ENCODE data around the gene HIGD1B. TPM values are rescaled to one million over a fixed set of nuclear protein-coding genes. Genes with fewer than 3 reads are reported as not detected.

HIGD1B gene
- 0.82 to 0.97 TPM in 2 of 3 replicates, not detected in the other for total RNA-seq
- long read RNA-seq = 0 reads

DNA sequence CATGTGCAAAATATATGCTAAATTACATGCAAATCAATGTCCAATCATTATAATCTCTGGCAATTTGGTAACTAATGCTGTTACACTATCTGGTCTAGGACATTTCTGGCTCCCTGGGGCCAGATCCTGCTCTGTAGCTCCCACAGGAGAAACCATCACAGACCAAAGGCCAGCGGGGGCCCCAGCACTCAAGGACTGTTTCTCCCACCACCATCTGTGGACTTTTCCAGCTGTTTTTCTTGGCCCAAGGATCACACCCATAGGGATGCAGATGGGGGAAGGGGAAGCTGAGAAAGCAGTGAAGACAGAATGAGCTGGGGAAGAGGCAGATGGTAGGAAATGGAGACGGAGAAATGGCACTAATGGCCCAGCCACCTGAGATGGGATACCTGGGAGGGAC, at the start of gene HIGD1B:
TSS of gene HIGD1B (plus strand) at position 298 of the 400 bp plus-strand sequence. CDS start 270 bp downstream, outside the sequence.
- Mint-ChIP-seq H3K27ac (ENCODE audit: unreplicated experiment) (no peak within 1 kb of the TSS), H3K4me3 (ENCODE audit: unreplicated experiment) (no peak within 1 kb of the TSS), H3K4me1 (ENCODE audit: low read depth) (peaks cover 32% of the 10 kb centered on the region), H3K36me3 (ENCODE audit: low read depth) (peaks cover 22% of the 10 kb centered on the region), H3K27me3 (ENCODE audit: low read depth) (no peaks in the 10 kb centered on the region), H3K9me3 (ENCODE audit: low read depth) (no peaks in the 10 kb centered on the region)
- no peak for DNase-seq (ENCODE audit: low spot score)
- no peak for TF ChIP-seq CTCF (IDR thresholded peaks at IDR 0.05)

DNA sequence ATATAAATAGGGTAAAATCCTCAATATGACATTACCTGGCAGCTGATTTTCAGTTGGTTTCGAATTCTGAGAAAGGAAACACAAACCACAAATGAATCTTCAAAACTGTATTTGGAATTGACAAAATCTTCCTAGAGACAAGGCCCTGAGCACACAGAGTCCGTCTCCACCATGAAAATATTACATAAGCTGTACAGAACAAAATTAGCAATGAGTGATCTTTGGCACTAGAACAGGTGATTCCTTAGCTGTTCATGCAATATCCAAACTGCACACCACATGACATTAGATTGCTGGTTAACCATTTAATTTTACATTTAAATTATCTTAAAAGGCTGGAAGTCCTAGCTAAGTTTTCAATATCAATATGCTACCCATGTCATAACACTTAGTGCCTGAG, 49.3 kb upstream of the HIGD1B start:
- Mint-ChIP-seq H3K4me1 (ENCODE audit: low read depth) (peaks cover 67% of the 10 kb centered on the region), H3K27ac (ENCODE audit: unreplicated experiment) (no peak overlapping the region), H3K9me3 (ENCODE audit: low read depth) (no peaks in the 10 kb centered on the region), H3K4me3 (ENCODE audit: unreplicated experiment) (no peak overlapping the region), H3K27me3 (ENCODE audit: low read depth) (no peaks in the 10 kb centered on the region), H3K36me3 (ENCODE audit: low read depth) (peaks cover 1% of the 10 kb centered on the region)
- DNase-seq (ENCODE audit: low spot score) = no peak
- TF ChIP-seq CTCF (IDR thresholded peaks at IDR 0.05) = no peak

DNA sequence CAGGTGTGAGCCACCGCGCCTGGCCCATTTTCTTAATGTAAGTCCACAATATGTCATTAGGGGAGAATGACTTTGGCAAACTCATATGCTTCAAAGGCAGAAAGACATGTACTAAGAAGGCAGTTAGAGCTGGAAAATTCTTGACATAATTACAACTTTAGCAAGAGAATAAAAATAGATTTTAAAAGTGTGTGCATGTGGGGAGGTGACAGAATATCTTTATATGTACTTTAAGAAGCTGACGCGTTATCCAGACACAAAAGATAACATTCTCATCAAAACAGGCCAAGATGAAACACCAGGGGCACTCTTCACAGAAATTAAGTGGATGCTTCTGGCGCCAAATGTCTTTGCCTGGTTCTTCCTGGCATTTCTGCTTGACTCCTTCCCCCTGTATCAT, 45.8 kb upstream of the HIGD1B start:
- Mint-ChIP-seq H3K27me3 (ENCODE audit: low read depth) (no peaks in the 10 kb centered on the region), H3K27ac (ENCODE audit: unreplicated experiment) (peak overlapping the region; percentile 97), H3K9me3 (ENCODE audit: low read depth) (no peaks in the 10 kb centered on the region), H3K4me1 (ENCODE audit: low read depth) (peaks cover 57% of the 10 kb centered on the region), H3K36me3 (ENCODE audit: low read depth) (peaks cover 16% of the 10 kb centered on the region), H3K4me3 (ENCODE audit: unreplicated experiment) (no peak overlapping the region)
- TF ChIP-seq CTCF (IDR thresholded peaks at IDR 0.05) = peak; percentile 55
- DNase-seq (ENCODE audit: low spot score) = no peak

DNA sequence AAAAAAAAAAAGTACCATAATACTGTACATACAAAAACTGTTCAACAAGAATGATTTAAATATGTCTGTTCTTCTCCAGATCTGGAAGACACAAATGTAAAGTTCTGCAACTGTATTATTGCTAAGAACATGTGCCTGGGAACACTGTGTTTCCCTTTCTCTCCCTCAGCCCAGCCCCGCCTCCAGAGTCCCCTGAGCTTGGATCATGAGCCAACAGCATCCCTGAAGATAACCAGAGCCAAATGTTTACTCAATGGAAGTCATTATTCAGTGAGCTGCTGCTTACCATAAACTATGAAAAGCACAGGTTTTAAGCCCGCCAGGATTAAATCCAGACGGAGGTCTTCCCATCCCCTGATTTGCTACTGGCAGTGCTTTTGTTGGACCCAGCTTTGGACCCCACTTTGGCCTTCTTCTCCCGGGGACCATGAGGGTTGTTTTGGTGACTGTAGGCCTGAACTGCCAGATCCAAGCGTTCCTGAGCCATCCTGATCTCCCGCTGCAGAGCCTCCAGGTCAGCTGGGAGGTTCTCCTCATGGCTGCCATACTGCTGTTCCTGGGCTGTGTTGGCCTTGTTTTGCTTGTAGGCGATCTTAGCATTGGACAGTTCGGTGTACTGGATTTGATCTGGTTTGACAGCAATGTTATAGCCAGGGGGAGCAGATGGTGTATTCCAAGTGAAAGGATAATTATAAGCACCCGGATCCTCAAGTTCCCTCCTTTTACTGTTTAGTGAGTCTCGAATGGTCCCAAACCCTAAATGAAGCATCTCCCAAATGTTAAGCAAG, 43.2 kb upstream of the HIGD1B start:
- no peak for DNase-seq (ENCODE audit: low spot score)
- no peak overlapping the region for H3K4me3 Mint-ChIP-seq (ENCODE audit: unreplicated experiment)
- H3K27ac Mint-ChIP-seq (ENCODE audit: unreplicated experiment) = peak overlapping the region; percentile 71
- TF ChIP-seq CTCF (IDR thresholded peaks at IDR 0.05) = no peak
- peaks cover 16% of the 10 kb centered on the region for H3K36me3 Mint-ChIP-seq (ENCODE audit: low read depth)
- H3K9me3 Mint-ChIP-seq (ENCODE audit: low read depth) = no peaks in the 10 kb centered on the region
- H3K4me1 Mint-ChIP-seq (ENCODE audit: low read depth) = peaks cover 53% of the 10 kb centered on the region
- H3K27me3 Mint-ChIP-seq (ENCODE audit: low read depth) = no peaks in the 10 kb centered on the region

- H3K4me3 Mint-ChIP-seq (ENCODE audit: unreplicated experiment) = no peak overlapping the region
- H3K9me3 Mint-ChIP-seq (ENCODE audit: low read depth) = no peaks in the 10 kb centered on the region
- peaks cover 40% of the 10 kb centered on the region for H3K4me1 Mint-ChIP-seq (ENCODE audit: low read depth)
- H3K36me3 Mint-ChIP-seq (ENCODE audit: low read depth) = peaks cover 14% of the 10 kb centered on the region
- H3K27ac Mint-ChIP-seq (ENCODE audit: unreplicated experiment) = peak overlapping the region; percentile 5
- no peak for TF ChIP-seq CTCF (IDR thresholded peaks at IDR 0.05)
- H3K27me3 Mint-ChIP-seq (ENCODE audit: low read depth) = no peaks in the 10 kb centered on the region
- DNase-seq (ENCODE audit: low spot score) = no peak
Measured at GRCh38 chr17:44807093-44807816, 40.4 kb upstream of the HIGD1B start.

All from chondrocyte (in vitro differentiated cells).